MM.1S (cell line): Measurements from ENCODE around the gene TBC1D23.

Experiments used
- CTCF ChIP-seq: fragments of 300-600 bp; sonication (generic); IDR thresholded peaks from 2 replicates; pipeline ENCODE4 v1.5.1; 2016; ENCODE audit warnings: antibody characterized with exemption, low read length, mixed read lengths
- EZH2 ChIP-seq: fragments of 300-600 bp; sonication (generic); optimal IDR thresholded peaks from 2 replicates; pipeline ENCODE3; 2017; ENCODE audit warnings: low read depth, mild to moderate bottlenecking, antibody characterized with exemption, low read length, mixed read lengths

- TF ChIP-seq EZH2, result no peak
- TF ChIP-seq CTCF, result no peak
These were observed 8.8 kb downstream of the TBC1D23 start for GRCh38 chr3:100269410-100270214.
